ENCODE results near the gene MAGED2.
"Not testable (repeated sequence)": the region's sequence is repeated elsewhere in the genome, so short reads cannot be mapped to it uniquely, and the experiment has no call there.

The MAGED2 gene

DNA sequence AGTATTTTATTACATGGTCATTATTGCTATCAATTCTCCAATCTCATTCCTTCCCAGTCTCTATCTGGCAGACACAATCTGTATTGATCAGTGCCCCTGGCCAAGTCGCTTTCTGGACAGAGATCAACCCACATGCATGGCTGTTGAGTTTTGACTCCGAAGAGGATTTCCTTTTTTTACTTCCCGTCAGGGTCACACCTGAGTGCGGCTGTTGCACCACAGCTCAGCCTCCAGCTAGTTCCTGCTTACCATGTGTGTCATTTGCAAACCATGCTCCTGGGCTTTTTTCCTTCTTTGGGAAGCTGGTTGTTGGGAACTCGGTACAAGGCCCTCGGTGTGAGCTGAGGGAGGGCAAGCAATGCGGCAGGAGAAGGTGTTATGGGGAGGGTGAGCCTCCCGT, 11.7 kb downstream of the MAGED2 start:
- DNase-seq (ENCODE audit: low spot score), result no peak

DNA sequence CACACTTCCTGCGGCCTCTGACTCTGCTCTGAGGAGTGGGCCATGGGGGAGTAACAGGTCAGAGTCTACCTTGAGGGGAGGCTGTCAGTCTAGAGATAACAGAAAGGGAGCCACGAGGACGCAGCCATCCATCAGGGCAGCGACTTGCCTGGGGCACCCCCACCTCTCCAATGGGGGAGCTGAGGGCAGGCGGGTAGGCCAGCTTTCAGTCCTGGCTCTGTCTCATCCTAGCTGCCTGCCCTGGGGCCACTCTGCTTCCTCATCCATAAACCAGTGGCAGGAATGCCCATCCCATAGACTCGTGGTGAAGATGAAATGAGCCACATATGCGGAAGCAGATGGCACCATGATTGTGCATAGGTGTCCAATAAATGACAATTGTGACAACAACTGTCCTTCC, 13.2 kb downstream of the MAGED2 start:
- DNase-seq (ENCODE audit: low spot score), result no peak

DNA sequence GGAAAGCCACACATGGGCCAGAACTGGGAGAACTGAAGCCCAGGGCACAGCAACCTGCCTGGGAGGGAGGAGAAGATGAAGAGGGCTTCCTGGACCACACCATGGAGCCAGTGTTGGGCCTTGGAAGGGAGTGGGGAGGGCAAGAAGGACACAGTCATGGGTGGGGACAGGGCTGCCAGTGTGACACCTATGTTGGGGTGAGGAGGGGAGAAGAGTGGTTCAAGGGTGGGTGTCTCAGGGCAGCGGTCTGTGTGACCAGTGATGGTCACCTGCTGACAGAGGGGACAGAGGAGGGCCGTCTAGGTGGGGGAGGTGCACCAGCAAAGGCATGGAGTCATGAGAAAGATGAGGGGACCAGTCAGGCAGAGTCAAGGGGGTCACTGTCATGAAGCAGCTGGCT, 13.8 kb downstream of the MAGED2 start:
- no peak for DNase-seq (ENCODE audit: low spot score)

DNA sequence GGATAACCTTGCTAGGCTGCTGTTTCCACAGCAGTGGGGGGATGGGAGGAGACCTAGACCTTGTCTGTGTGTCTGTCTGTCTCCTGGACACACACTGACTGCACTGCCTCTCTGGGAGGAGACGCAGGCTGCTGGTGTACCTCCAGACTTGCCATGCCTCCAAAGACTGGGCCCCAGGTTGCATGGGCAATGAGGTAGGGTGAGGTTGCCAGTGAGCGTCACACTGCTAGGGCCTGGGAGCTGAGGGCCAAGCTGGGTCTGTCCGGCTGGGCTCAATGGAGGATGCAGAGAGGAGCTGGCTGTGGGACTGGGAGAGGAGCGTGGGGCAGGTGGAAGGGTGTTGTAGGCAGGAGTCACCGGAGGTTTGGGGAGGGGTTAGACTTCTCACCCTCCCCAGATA, 16.6 kb downstream of the MAGED2 start:
- DNase-seq (ENCODE audit: low spot score), result no peak

DNA sequence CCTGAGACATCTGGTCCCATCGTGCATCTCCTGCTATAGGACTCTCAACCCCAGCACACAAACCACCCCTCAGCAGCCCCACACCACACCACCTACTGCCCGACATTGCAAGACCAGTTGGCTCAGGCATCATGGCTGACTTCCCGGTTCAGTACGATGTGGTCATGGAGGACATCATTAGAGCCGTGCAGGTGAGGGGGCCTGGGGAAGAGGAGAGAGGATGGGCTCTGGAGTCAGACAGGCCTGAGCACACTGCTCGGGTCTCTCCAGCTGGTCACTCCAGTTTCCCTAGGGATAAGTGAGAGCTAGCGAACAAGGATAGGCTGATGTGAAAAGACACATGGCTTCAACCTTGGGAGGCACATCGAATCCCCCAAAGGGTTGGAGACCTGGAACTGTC, 17.2 kb downstream of the MAGED2 start:
- DNase-seq (ENCODE audit: low spot score), result no peak

DNA sequence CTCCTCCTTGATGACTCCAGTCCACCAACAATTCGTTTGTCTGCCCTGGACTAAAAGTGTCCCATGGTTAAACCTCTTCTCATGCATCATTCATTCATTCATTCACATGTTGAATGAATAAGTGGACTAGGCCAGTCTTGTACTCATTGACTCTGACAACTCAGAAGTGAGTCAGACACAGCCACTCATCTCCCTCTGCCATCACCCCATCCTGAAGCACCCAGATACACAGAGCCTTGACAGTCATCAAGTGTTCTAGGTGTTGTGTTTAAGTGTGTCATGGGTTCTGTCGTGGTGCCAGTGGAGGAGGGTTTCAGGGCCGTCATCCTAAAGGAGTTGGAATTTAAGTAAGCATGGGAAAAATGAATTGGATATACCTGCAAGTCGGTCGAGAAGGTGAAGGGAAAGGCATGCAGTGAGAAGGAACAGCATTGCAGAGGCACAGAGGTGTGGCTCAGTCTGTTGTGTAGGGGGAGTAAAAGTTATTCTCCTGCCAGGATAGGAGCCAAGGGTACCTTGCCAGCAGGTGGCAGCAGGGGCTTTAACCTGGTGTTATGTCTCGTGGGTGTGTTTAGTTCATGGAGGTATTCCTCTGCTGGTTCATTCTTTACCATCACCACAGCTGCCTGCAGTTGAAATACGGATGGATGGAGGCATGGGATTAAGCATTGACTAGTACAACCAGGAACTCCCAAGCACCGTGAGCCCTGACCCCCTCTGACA, 18.3 kb downstream of the MAGED2 start:
- DNase-seq (ENCODE audit: low spot score), result peak; percentile 6

DNA sequence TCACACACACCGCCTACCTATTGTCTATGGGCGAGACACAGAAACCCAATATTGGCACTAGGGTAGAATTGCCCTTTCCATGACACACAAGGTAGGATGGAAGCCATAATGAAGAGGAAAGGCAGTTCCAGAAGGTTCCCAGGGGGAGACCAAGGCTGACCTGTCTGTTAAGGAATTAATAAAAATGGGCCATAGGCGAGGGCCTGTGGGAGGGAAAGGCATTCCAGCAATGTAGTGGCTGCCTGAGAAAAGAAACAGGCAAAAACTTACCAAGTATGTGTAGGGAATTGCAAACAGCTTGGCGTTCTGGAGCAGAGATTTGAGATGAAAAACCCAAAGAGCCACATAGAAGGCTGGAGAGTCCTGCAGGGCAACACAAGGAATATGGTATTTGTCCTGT, 19.1 kb downstream of the MAGED2 start:
- no peak for DNase-seq (ENCODE audit: low spot score)

DNA sequence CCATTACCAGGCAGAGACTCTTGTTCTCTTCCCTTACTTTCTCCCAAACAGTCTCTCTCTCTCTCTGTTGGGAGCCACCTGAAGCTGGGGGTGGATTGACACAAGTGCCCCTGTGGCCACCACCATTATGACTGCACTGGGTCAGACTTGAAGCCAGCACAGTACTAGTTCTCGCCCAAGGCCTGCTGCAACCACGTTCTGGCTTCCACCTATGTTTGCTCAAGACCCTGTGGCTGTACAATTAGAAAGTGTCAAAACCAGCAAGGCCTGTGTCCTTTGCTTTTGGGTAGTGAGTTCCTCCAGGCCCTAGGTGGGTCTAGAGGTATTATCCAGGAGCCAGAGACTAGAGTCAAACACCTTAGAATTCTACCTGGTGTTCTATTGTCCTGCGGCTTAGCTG, 31.0 kb downstream of the MAGED2 start:
- DNase-seq (ENCODE audit: low spot score), result no peak

DNA sequence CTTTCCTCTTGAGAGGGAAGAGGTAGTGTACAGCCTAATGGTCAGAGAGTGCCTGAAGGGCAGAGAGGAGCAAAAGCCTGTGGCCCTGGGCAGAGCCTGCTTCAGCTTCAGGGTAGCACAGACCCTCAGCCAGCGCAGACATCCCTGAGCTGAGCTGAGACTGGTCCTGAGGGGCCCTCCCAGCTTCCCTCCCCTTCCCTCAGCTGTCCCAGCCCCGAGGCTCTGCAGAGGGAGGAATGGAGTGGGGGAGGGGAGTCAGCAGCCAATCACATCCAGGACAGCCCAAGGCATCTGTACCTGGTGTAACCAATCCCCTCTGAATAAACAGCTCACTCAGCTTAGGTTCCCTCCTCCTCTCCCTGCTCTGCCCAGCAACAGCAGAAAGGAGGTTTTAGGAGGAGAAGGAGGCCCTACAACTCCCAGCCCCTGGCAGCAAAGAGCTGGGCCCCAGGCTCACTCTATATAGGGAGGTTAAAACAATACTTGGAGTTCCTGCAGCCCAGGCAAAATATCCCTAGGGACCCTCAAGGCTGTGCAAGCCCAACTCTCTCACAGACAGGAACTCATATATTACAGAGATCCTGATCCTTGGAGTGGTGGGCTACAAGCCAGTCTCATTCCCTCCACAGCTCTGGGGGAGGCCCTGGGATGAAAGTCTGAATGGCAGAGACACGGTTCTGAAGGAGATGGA, 33.8 kb downstream of the MAGED2 start:
- DNase-seq (ENCODE audit: low spot score), result not testable (repeated sequence)

DNA sequence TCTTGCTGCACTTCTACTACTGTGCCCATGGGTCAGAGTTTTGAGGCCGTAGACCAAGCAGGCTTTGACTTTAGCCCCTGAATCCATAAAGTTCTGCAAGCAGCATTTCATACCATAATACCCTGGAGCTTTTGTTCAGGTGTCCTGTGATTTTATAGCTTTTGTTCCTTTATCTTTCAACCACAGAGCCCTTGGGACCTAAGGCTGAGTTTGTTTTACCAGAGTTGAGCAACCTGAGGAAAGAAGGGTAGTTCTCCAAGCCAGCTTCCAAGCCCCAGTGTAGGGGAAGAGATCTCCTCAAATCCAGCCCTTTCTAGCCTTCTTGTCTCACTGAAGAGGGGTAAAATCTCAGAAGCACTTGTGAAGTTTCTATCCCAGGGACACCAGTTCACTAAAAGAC, 35.1 kb downstream of the MAGED2 start:
- DNase-seq (ENCODE audit: low spot score), result no peak

DNA sequence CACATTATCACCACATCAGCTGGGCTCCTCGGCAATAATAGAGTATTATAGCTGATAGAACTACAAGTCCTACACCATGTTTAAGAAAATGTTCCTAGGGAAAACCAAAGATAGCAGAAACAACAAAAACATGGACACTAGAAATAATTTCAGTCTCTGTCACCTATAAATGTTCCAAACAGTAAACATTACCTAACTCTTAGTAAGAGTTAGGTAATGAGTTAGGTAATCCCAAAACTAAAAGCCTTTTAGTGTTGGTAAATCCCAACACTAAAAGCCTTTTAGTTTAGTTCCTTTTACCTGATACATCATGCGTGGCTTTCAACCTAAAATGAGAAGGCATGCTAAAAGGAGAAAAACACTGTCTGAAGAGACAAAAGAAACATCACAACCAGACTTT, 35.5 kb downstream of the MAGED2 start:
- no peak for DNase-seq (ENCODE audit: low spot score)

DNA sequence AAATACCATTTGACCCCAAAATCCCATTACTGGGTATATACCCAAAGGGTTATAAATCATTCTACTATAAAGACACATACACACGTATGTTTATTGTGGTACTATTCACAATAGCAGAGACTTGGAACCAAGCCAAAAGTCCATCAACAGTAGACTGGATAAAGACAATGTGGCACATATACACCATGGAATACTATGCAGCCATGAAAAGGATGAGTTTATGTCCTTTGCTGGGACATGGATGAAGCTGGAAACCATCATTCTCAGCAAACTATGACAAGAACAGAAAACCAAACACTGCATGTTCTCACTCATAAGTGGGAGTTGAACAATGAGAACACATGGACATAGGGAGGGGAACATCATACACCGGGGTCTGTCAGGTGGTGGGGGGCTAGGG, 40.2 kb downstream of the MAGED2 start:
- not testable (repeated sequence) for DNase-seq (ENCODE audit: low spot score)

DNA sequence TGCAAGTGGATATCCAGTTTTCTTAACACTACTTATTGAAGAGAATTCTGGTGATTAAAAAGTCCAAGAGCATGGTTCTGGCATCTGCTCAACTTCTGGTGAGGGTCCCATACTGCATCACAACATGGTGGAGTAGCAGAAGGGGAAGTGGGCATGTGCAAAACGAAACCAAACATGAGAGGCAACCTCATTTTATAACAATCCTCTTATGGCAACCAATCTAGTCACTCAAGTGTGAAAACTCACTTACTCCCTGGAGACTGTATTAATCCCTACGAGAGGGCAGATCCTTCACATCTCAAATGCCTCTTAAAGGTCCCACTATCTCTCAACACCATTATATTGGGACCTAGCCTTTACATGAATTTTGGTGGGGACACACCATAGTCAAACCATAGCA, 57.7 kb downstream of the MAGED2 start:
- peak; percentile 16 for DNase-seq (ENCODE audit: low spot score)
